ENCODE data around the gene KLHL22. TPM values are rescaled to one million over a fixed set of nuclear protein-coding genes. Genes with fewer than 3 reads are reported as not detected.

The KLHL22 gene
- total and polyA plus RNA-seq, 2 of the 13 experiments (the other 11 are each of a cell fraction or from before 2014, with no cell fraction given), result 10.9 to 14.8 TPM

- TF ChIP-seq HINFP (CRISPR knock-in tag; IDR thresholded peaks at IDR 0.05; ENCODE audit: low read depth), result no peak; the same call in 1 of the 2 replicates
- no peak for TF ChIP-seq ZNF564 (CRISPR knock-in tag; IDR thresholded peaks at IDR 0.05)
- no peak; the same call in 1 of the 2 replicates for TF ChIP-seq MXD4 (CRISPR knock-in tag; IDR thresholded peaks at IDR 0.05)
- TF ChIP-seq ZNF501 (CRISPR knock-in tag; IDR thresholded peaks at IDR 0.05), result peak; percentile 68
- TF ChIP-seq JDP2 (CRISPR knock-in tag; IDR thresholded peaks at IDR 0.05; ENCODE audit: borderline replicate concordance), result no peak
- peak; percentile 43 for TF ChIP-seq PHF20 (CRISPR knock-in tag; IDR thresholded peaks at IDR 0.05)
- TF ChIP-seq, protein P1, sequence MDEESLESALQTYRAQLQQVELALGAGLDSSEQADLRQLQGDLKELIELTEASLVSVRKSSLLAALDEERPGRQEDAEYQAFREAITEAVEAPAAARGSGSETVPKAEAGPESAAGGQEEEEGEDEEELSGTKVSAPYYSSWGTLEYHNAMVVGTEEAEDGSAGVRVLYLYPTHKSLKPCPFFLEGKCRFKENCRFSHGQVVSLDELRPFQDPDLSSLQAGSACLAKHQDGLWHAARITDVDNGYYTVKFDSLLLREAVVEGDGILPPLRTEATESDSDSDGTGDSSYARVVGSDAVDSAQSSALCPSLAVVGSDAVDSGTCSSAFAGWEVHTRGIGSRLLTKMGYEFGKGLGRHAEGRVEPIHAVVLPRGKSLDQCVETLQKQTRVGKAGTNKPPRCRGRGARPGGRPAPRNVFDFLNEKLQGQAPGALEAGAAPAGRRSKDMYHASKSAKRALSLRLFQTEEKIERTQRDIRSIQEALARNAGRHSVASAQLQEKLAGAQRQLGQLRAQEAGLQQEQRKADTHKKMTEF (CRISPR knock-in tag; IDR thresholded peaks at IDR 0.05), result peak; percentile 65
- peak; percentile 37; the same call in 1 of the 2 replicates for TF ChIP-seq ZNF776 (CRISPR knock-in tag; IDR thresholded peaks at IDR 0.05)
- TF ChIP-seq FOXP1 (IDR thresholded peaks at IDR 0.05), result no peak
- no peak for TF ChIP-seq FOXP1 (CRISPR knock-in tag; IDR thresholded peaks at IDR 0.05)
- TF ChIP-seq FIP1L1 (IDR thresholded peaks at IDR 0.05; ENCODE audit: borderline replicate concordance, insufficient read depth, low read depth, low read length), result no peak
- peak; percentile 100 for TF ChIP-seq BCL6 (CRISPR knock-in tag; IDR thresholded peaks at IDR 0.05)
- TF ChIP-seq IRF2 (CRISPR knock-in tag; IDR thresholded peaks at IDR 0.05), result peak; percentile 71
- no peak for TF ChIP-seq ZKSCAN5 (CRISPR knock-in tag; IDR thresholded peaks at IDR 0.05)
- TF ChIP-seq, protein P2, sequence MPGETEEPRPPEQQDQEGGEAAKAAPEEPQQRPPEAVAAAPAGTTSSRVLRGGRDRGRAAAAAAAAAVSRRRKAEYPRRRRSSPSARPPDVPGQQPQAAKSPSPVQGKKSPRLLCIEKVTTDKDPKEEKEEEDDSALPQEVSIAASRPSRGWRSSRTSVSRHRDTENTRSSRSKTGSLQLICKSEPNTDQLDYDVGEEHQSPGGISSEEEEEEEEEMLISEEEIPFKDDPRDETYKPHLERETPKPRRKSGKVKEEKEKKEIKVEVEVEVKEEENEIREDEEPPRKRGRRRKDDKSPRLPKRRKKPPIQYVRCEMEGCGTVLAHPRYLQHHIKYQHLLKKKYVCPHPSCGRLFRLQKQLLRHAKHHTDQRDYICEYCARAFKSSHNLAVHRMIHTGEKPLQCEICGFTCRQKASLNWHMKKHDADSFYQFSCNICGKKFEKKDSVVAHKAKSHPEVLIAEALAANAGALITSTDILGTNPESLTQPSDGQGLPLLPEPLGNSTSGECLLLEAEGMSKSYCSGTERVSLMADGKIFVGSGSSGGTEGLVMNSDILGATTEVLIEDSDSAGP (CRISPR knock-in tag; IDR thresholded peaks at IDR 0.05; ENCODE audit: borderline replicate concordance), result peak; percentile 91
- no peak for TF ChIP-seq KLF13 (CRISPR knock-in tag; IDR thresholded peaks at IDR 0.05)
- peak; percentile 86 for TF ChIP-seq ZNF407 (CRISPR knock-in tag; IDR thresholded peaks at IDR 0.05; ENCODE audit: not compliant biosample characterization)
These were observed 101.7 kb downstream of the KLHL22 start, which contains the start of gene ZNF74 (continued) for GRCh38 chr22:20393705-20394476.

All from HepG2 (cell line).